Activated T-cell treated with anti-CD3 and anti-CD28 coated beads, Interleukin-2, amount 50 U/mL, for 4 hours (primary cell): ENCODE data around the gene GPR6. TPM values are rescaled to one million over a fixed set of nuclear protein-coding genes. Genes with fewer than 3 reads are reported as not detected.

Source experiments
- ATAC-seq, 2 donors: fragments of 200-7000 bp; cut with Tn5 transposase; one replicate each; pipeline ENCODE4 v1.10.0; 2021
- DNase-seq: peaks from one replicate; pipeline ENCODE4 v3.0.0-alpha.2; 2020
- H3K27me3 Mint-ChIP-seq: one replicate; pipeline ENCODE4 v1.8.0; 2021; ENCODE audit warnings: low read depth, mixed read lengths
- H3K36me3 Mint-ChIP-seq: one replicate; pipeline ENCODE4 v1.8.0; 2022; ENCODE audit warnings: mixed read lengths; ENCODE audit not compliant: insufficient read depth
- H3K4me1 Mint-ChIP-seq: one replicate; pipeline ENCODE4 v1.8.0; 2021; ENCODE audit warnings: low read depth, mixed read lengths
- H3K4me3 Mint-ChIP-seq: one replicate; pipeline ENCODE4 v1.8.0; 2021; ENCODE audit warnings: mild to moderate bottlenecking, moderate library complexity, mixed read lengths
- H3K9me3 Mint-ChIP-seq: one replicate; pipeline ENCODE4 v1.8.0; 2021; ENCODE audit warnings: mixed read lengths
- total RNA-seq, 3 donors: library from RNA; stranded (reverse); gene quantifications; one replicate each; pipeline ENCODE4 v1.2.1, GENCODE V29; 2021

GPR6 gene, protein sequence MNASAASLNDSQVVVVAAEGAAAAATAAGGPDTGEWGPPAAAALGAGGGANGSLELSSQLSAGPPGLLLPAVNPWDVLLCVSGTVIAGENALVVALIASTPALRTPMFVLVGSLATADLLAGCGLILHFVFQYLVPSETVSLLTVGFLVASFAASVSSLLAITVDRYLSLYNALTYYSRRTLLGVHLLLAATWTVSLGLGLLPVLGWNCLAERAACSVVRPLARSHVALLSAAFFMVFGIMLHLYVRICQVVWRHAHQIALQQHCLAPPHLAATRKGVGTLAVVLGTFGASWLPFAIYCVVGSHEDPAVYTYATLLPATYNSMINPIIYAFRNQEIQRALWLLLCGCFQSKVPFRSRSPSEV
- total RNA-seq: not detected

DNA sequence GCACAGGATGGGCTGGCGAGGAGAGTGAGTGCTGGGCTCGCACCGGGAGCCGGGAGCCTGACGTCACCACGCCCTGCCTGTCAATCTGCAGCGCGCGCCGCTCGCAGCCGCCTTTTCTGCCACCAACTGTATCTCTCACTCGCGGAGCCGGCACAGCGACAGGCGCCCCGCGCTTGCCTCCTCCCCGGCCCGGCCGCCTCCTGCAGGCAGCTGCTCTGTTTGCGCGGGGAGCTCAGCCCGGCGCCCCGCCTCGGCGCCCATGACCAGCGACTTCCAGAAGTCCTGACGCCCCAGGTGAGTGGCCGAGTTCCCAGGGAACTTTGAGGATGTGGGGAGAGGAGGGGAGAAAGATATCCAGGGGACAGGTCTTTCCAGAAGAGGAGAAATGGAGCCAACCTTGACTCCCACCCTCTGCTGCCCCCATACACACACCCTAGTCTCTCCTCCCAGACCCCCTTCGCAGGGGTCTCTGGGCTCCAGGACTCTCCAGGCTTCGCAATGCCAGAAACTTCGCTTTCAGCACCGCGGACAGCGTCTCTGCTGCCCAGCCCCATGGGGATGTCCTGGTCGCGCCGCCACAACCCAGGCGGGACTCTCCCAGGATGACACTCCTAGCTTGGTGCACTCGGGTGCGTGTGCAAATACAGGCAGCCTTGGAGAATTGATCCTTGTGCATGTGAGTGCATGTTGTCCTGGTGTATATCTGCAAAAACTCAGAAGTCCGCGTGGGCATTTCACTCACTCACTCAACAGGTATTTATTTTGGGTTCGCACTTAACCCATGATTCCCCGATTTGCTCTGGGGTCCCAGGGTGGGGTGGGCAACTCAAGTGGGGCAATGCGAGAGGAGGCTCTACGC lies at the start of gene GPR6:
GPR6 (plus strand) TSS at position 138 of the 859 bp plus-strand sequence. CDS start 802 bp downstream, outside the sequence.
- no peaks in the 10 kb centered on the region for H3K36me3 Mint-ChIP-seq
- peaks cover 55% of the 10 kb centered on the region for H3K27me3 Mint-ChIP-seq
- H3K9me3 Mint-ChIP-seq: no peaks in the 10 kb centered on the region
- H3K4me3 Mint-ChIP-seq: no peak within 1 kb of the TSS
- no peaks in the 10 kb centered on the region for H3K4me1 Mint-ChIP-seq
- peak; percentile 6 for DNase-seq
- ATAC-seq: peak in 1 of 2 donors; percentile 75

DNA sequence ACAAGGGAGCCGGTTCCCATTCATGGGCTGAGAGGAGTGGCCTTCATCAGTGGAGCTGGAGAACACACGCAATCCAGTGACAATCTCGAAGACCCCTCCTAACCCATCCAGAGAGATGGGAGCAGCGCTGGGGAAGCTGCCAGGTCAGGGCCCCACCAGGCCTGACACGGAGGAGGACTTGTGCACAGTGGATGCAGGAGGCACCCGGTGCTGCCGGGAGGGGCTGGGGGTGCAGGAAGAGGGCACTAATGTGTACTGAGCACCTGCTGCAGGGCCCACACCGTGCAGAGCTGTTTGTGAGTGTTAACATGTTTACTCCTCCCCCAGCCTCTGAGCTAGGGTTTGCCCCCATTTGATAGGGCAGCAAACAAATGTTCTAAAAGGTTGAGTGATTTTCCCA lies 43.8 kb upstream of the GPR6 start:
- no peaks in the 10 kb centered on the region for H3K36me3 Mint-ChIP-seq
- H3K4me1 Mint-ChIP-seq: no peaks in the 10 kb centered on the region
- H3K27me3 Mint-ChIP-seq: peaks cover 6% of the 10 kb centered on the region
- no peak for DNase-seq
- ATAC-seq: no peak
- H3K4me3 Mint-ChIP-seq: no peak overlapping the region
- H3K9me3 Mint-ChIP-seq: peaks cover 4% of the 10 kb centered on the region

DNA sequence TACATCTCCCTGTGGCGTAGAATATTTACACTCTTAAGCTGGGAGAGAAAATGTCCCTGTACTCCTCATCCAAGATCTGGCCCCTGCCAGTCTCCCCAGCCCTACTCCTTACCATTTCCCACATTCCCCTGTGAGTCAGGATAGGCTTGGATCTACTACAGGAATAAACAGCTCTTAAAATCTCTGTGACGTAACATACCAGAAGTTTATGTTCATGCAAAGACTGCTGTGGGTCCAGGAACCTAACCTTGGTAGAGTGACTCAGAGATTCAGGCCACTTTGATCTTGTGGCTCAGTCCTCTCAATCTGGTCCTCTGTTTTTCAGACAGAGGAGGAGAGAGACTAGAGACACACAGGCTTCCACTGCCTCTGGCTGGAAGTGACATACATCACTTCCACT lies 38.5 kb upstream of the GPR6 start:
- H3K4me1 Mint-ChIP-seq: no peaks in the 10 kb centered on the region
- ATAC-seq (no peak), DNase-seq (no peak)
- peaks cover 10% of the 10 kb centered on the region for H3K27me3 Mint-ChIP-seq
- no peaks in the 10 kb centered on the region for H3K36me3 Mint-ChIP-seq
- H3K4me3 Mint-ChIP-seq: no peak overlapping the region
- peaks cover 4% of the 10 kb centered on the region for H3K9me3 Mint-ChIP-seq

DNA sequence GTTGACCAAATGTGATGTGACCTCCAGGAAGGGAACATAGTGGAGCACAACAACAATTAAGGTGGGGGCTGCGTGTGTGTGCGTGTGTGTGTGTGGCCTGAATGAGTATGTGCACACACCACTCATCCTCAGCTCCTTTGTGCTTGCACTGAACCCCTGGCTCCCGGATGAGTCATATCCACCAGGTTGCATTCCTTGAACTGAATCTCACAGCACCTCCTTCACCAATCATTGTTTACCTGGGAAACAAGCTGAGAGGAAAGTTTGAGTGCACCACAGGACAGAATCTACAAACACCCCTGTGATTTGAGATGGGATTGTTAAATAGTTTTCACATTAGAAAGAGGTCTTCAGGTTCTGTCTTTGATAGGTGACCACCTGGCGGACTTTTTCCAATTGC lies 33.7 kb upstream of the GPR6 start:
- Mint-ChIP-seq H3K4me3 (no peak overlapping the region), H3K36me3 (no peaks in the 10 kb centered on the region), H3K27me3 (peaks cover 21% of the 10 kb centered on the region), H3K9me3 (no peaks in the 10 kb centered on the region), H3K4me1 (no peaks in the 10 kb centered on the region)
- ATAC-seq (no peak), DNase-seq (no peak)

DNA sequence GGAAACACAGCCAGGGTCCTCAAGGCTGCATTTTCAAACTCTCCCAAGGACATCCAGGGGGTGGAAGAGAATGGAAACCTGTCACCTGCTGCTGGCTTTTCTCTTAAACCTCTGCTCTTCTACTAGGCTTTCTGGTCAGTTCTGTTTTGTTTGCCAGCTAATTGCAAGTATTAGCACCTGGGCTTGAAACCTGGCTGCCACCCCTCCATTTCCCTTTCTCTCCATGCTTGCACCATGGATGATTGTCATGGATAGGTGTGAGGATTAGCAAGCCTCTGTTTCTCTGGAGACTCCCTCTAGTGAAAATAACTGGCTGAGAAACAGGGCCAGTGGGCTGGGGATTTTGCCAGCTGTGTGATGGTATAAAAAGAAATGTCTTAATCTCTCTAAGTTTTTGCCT lies 33.0 kb upstream of the GPR6 start:
- ATAC-seq (no peak), DNase-seq (no peak)
- Mint-ChIP-seq H3K4me1 (no peaks in the 10 kb centered on the region), H3K4me3 (no peak overlapping the region), H3K36me3 (no peaks in the 10 kb centered on the region), H3K9me3 (no peaks in the 10 kb centered on the region), H3K27me3 (peaks cover 26% of the 10 kb centered on the region)

DNA sequence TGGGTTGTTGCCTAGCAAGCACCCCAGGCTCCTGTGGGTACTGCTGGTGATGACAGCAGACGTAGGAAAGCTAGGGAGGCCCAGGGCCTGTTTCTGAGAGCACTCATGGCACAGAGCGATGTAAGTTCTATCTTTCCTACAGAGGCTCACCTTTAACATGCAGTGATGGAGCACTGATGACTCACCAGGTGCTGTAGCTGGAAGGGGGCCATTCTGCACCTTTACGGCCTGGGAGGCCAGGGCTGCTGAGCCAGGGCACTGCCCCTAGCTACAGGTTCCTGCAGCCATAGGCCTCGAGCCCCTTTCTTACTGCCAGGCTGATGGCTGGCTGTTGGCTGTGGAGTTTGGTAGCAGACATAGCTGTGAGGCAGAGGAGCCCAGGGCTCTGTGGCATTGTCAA lies 31.1 kb upstream of the GPR6 start:
- H3K4me3 Mint-ChIP-seq: no peak overlapping the region
- peaks cover 26% of the 10 kb centered on the region for H3K27me3 Mint-ChIP-seq
- peaks cover 3% of the 10 kb centered on the region for H3K9me3 Mint-ChIP-seq
- no peaks in the 10 kb centered on the region for H3K4me1 Mint-ChIP-seq
- no peaks in the 10 kb centered on the region for H3K36me3 Mint-ChIP-seq
- ATAC-seq (no peak), DNase-seq (no peak)

DNA sequence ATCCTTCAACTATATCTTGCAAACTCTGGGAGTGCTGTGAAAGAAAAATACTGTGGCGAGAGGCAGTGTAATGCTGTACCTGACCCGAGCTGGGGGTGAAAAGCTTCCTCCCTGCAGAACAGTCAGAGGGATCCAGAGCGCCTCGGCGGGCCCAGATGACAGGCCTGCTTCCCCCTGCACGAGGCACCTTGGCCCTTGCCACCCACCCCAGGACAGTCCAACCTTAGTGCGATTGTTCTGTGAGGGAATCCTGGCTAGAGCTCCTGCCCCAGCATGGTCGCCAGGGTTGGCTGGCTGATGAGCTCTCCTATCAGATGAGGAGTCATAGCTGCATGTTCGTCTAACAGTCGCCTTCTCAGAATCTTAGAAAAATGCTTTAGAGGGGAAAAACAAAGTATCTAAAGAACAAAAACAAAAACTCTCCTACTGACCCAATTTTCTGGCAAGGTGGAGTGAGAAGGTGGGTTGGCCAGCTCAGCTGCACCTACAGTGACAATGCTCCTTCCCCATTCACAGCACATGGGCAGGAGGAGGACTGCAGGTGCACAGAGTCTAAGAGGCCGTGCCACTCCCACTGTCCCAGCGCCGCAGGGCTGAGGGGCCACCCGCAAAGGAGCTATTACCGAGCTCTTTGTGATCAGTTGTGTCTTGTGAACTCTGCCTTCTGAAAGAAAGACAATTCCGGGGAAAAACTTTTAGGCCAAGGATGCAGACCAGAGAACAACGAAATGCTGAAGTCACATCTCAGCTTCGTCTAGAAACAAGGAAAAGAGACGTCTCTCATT lies 28.6 kb upstream of the GPR6 start:
- DNase-seq (no peak), ATAC-seq (no peak)
- no peaks in the 10 kb centered on the region for H3K4me1 Mint-ChIP-seq
- peaks cover 4% of the 10 kb centered on the region for H3K9me3 Mint-ChIP-seq
- no peak overlapping the region for H3K4me3 Mint-ChIP-seq
- H3K36me3 Mint-ChIP-seq: no peaks in the 10 kb centered on the region
- peaks cover 25% of the 10 kb centered on the region for H3K27me3 Mint-ChIP-seq

DNA sequence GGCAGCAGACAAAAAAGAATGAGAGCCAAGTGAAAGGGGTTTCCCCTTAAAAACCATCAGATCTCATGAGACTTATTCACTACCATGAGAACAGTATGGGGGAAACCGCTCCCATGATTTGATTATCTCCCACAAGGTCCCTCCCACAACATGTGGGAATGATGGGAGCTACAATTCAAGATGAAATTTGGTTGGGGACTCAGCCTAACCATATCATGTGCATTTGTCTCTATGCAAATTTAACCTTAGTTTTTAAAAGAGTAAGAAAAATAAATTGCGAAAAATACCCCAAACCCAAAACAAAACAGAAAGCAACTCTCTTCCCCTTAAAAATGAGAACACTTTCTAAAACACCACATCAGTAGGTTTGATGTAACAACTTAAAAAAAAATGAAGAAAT lies 22.6 kb upstream of the GPR6 start:
- no peaks in the 10 kb centered on the region for H3K4me1 Mint-ChIP-seq
- H3K36me3 Mint-ChIP-seq: no peaks in the 10 kb centered on the region
- H3K4me3 Mint-ChIP-seq: no peak overlapping the region
- H3K27me3 Mint-ChIP-seq: peaks cover 9% of the 10 kb centered on the region
- peaks cover 10% of the 10 kb centered on the region for H3K9me3 Mint-ChIP-seq
- ATAC-seq (no peak), DNase-seq (no peak)

DNA sequence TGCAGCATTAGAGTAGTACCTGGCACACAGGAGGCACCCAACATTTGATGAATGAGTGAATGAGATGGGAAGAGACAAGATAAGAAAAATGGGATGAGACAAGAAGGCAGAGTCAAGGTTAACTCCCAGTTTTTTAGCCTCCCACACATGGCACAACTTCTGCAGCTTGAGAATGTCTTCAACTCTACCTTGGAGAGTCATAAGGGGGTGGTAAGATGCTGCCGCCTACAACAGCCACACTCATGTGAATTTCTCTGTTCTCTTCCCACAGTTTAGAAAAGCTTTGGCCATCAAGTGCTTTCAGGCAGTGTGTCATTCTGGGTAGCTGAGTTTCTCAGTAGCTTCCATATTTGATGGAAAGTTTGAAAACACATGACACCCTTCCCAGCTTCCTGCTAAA lies 19.5 kb upstream of the GPR6 start:
- ATAC-seq: no peak
- peaks cover 9% of the 10 kb centered on the region for H3K27me3 Mint-ChIP-seq
- H3K4me3 Mint-ChIP-seq: no peak overlapping the region
- H3K9me3 Mint-ChIP-seq: peaks cover 7% of the 10 kb centered on the region
- no peaks in the 10 kb centered on the region for H3K36me3 Mint-ChIP-seq
- DNase-seq: no peak
- no peaks in the 10 kb centered on the region for H3K4me1 Mint-ChIP-seq

DNA sequence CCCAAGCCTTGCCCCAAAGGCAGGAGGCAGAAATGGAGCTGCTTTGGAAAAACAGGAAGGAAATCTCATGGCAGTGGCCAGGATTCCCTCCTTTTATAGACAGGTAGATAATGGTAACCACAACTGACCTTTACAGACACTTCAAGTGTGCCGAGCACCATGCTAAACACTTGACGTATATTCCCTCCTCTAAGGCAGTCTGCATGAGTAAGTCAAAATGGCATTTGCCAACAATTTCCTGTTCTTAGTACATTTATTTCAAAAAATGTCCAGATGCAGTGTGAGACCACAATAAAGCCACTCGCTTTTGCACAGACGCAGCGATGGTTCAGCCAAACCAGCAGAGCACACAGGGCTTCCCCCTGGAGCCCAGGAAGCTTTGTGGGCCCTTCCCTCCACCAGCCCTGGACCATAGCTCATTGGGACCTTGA lies 16.5 kb upstream of the GPR6 start:
- Mint-ChIP-seq H3K4me1 (no peaks in the 10 kb centered on the region), H3K4me3 (no peak overlapping the region), H3K27me3 (peaks cover 3% of the 10 kb centered on the region), H3K36me3 (no peaks in the 10 kb centered on the region), H3K9me3 (no peaks in the 10 kb centered on the region)
- no peak for ATAC-seq
- no peak for DNase-seq

DNA sequence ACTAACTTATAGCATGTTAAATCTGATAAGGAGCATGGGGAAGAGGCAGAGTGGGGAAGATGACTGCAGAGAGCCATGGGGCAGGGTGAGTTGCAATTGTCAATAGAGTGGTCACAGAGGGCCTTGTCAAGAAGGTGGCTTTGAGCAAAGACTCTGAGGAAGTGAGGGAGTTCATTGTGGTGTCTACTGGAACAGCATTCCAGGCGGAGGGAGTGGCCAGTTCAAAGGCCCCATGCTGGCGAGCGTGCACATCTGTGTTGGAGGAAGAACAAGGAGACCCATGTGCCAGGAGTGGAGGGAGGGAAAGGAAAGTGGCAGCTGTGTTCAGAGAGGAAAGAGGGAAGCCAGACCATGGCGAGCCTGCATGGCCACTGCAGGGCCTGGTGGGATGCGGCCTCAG lies 15.8 kb upstream of the GPR6 start:
- Mint-ChIP-seq H3K36me3 (no peaks in the 10 kb centered on the region), H3K27me3 (peaks cover 3% of the 10 kb centered on the region), H3K4me1 (no peaks in the 10 kb centered on the region), H3K4me3 (no peak overlapping the region), H3K9me3 (no peaks in the 10 kb centered on the region)
- no peak for ATAC-seq
- no peak for DNase-seq

DNA sequence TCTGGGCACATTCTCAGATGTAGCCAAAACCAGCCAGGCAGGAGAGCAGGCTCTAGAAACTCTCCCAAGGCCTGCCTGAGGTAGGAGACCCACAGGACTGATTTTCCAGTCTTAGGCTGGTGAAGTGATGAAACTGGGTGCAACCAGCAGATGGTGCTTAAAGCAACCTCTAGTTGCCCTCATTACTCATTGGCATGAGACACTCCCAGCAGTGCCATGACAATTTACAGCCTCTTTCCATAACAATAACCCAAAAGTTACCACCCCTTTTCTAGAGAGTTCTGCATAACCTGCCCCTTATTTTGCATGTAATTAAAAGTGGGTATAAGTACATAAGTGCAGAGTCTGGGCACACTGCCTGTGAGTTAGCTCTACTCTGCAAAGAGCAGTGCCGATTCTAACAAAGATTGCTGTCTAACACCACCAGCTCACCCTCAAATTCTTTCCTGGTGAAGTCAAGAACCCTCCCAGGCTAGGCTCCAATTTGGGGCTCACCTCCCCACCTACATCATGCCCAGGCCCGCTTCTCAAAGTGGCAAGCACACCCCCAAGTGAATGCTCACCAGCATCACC lies 14.4 kb upstream of the GPR6 start:
- Mint-ChIP-seq H3K4me1 (no peaks in the 10 kb centered on the region), H3K27me3 (peaks cover 3% of the 10 kb centered on the region), H3K36me3 (no peaks in the 10 kb centered on the region), H3K4me3 (no peak overlapping the region), H3K9me3 (no peaks in the 10 kb centered on the region)
- ATAC-seq (no peak), DNase-seq (no peak)

DNA sequence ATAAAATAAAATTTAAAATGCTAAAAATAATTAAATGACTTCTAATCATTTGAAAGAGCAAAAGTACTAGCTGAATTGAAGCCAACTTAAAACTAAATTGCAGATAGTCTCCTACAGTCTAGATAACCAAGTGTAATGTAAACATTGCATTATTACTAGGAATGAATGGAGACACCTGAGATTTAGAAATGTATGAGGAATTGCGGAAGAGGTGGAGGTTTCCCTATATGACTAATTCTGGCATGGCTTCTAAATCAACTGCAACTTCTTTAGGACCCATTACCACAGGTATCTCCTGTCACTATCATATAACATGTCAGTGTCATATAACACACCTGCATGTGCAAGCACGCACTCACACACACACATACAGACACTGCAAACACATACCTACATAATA lies 13.2 kb upstream of the GPR6 start:
- Mint-ChIP-seq H3K9me3 (no peaks in the 10 kb centered on the region), H3K4me3 (no peak overlapping the region), H3K27me3 (peaks cover 6% of the 10 kb centered on the region), H3K4me1 (no peaks in the 10 kb centered on the region), H3K36me3 (no peaks in the 10 kb centered on the region)
- ATAC-seq (no peak), DNase-seq (no peak)

DNA sequence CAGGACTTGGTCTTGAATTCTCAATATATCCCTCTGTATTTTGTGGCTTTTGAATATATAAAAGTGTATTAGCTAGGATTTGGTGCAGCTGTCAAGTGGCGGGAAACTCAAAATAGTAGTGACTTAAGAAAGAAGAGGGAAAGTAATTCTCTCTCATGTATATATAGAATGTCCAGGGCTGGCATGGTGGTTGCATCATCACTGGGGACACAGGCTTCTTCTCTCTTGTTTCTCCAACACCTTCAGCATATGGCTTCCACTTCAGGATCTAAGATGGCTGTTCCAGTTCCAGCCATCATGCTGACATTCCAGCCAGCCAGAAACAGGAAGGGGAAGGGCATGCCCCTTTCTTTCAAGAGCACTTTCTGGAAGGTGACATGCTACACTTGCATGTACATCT lies 11.8 kb upstream of the GPR6 start:
- Mint-ChIP-seq H3K27me3 (peaks cover 8% of the 10 kb centered on the region), H3K4me1 (no peaks in the 10 kb centered on the region), H3K9me3 (no peaks in the 10 kb centered on the region), H3K36me3 (no peaks in the 10 kb centered on the region), H3K4me3 (no peak overlapping the region)
- ATAC-seq: no peak
- DNase-seq: no peak
